K562 (cell line): Measurements from ENCODE around the gene TPX2. TPM values are rescaled to one million over a fixed set of nuclear protein-coding genes. Genes with fewer than 3 reads are reported as not detected.

Source experiments
- AFF4 ChIP-seq: sonication (generic); formaldehyde crosslinking; IDR thresholded peaks from 2 replicates; pipeline ENCODE4 v1.8.0; 2023; ENCODE audit warnings: mild to moderate bottlenecking, missing genetic modification reagents
- ARID3A ChIP-seq: IDR thresholded peaks from 2 replicates; pipeline ENCODE4 v1.6.1; 2012; ENCODE audit warnings: low read depth, low read length, improper control_type of control experiment, borderline replicate concordance
- CBFA2T3 ChIP-seq: fragments of 450-650 bp; IDR thresholded peaks from 2 replicates; pipeline ENCODE4 v1.6.1; 2017
- CSDE1 ChIP-seq, 2 experiments: fragments of 450-650 bp; IDR thresholded peaks; 2 replicates each; pipeline ENCODE4 v1.6.1; 2016; ENCODE audit warnings: mild to moderate bottlenecking in 1 of 2
- ESRRB ChIP-seq: fragments of 250-450 bp; sonication (Bioruptor Pico); IDR thresholded peaks from 2 replicates; pipeline ENCODE4 v1.5.0; 2020; ENCODE audit warnings: mild to moderate bottlenecking, moderate library complexity, borderline replicate concordance
- FOSL1 ChIP-seq: fragments of 200-800 bp; sonication (Bioruptor generic); conservative IDR thresholded peaks from 2 replicates; pipeline ENCODE4 v1.6.1; 2016; ENCODE audit warnings: missing genetic modification characterization, missing compliant biosample characterization
- FOXO4 ChIP-seq: fragments of 450-650 bp; formaldehyde crosslinking; IDR thresholded peaks from 2 replicates; pipeline ENCODE4 v1.4.0; 2020; ENCODE audit warnings: mild to moderate bottlenecking, moderate library complexity
- GABPA ChIP-seq: fragments of 200-800 bp; sonication (Bioruptor generic); conservative IDR thresholded peaks from 2 replicates; pipeline ENCODE4 v1.6.1; 2016; ENCODE audit warnings: low read depth, missing genetic modification characterization, missing compliant biosample characterization
- GABPB2 ChIP-seq: fragments of 250-450 bp; sonication (Bioruptor Pico); conservative IDR thresholded peaks from 2 replicates; pipeline ENCODE4 v1.5.1; 2021; ENCODE audit warnings: mild to moderate bottlenecking
- GTF2E2 ChIP-seq: fragments of 200-800 bp; sonication (Bioruptor generic); IDR thresholded peaks from 2 replicates; pipeline ENCODE4 v1.6.1; 2016; ENCODE audit warnings: missing genetic modification characterization, missing compliant biosample characterization
- NCOR1 ChIP-seq: fragments of 450-650 bp; IDR thresholded peaks from 2 replicates; pipeline ENCODE4 v1.6.1; 2016; ENCODE audit warnings: mild to moderate bottlenecking, moderate library complexity
- POLR2H ChIP-seq: IDR thresholded peaks from 2 replicates; pipeline ENCODE4 v1.6.1; 2016; ENCODE audit warnings: missing genetic modification characterization, low read depth, mild to moderate bottlenecking, control low read depth, missing compliant biosample characterization, moderate library complexity
- ZNF184 ChIP-seq: sonication (generic); formaldehyde crosslinking; IDR thresholded peaks from 2 replicates; pipeline ENCODE4 v1.5.0; 2020; ENCODE audit warnings: missing genetic modification reagents
- ZNF280B ChIP-seq: fragments of 250-450 bp; sonication (Bioruptor Pico); IDR thresholded peaks from 2 replicates; pipeline ENCODE4 v1.5.1; 2021; ENCODE audit warnings: mild to moderate bottlenecking
- ZNF717 ChIP-seq: fragments of 250-450 bp; sonication (Bioruptor Pico); IDR thresholded peaks from 2 replicates; pipeline ENCODE4 v1.5.0; 2021
- polyA plus RNA-seq, 8 experiments: library from polyadenylated mRNA; depleted of rRNA in 4 of 8; stranded (reverse) in 5 of 8; unstranded in 3 of 8; fragments of >200 nt; fragmentation: Nextera tagmentation in 2 of 8; fragmentation: Illumina TruSeq in 1 of 8; extraction: Ambion mirVana in 2 of 8; extraction: Trizol in 1 of 8; gene quantifications; 2 replicates each; pipeline versions ENCODE4 v1.2.1 to v1.2.3, GENCODE V29; 2011 to 2014; ENCODE audit warnings: inconsistent platforms in 1 of 8, missing spikeins in 1 of 8
- total RNA-seq, 7 experiments: library from RNA; depleted of rRNA in 6 of 7; stranded (reverse); fragments of >200 nt in 6 of 7; fragmentation: Illumina TruSeq in 2 of 7; extraction: Trizol in 2 of 7; gene quantifications; 2 replicates each; pipeline versions ENCODE4 v1.2.1 to v1.2.3, GENCODE V29; 2011 to 2021; ENCODE audit warnings: low replicate concordance in 1 of 7
- TF ChIP-seq, protein P1 (sequence below), 2 experiments: IDR thresholded peaks; 2 replicates each; pipeline ENCODE4 v1.6.1; 2012; ENCODE audit warnings: improper control_type of control experiment in 2 of 2, low read depth in 2 of 2, low read length in 2 of 2, borderline replicate concordance in 1 of 2

Gene TPX2
- total and polyA plus RNA-seq, 9 of the 15 experiments (the other 6 are each of a cell fraction or from before 2014, with no cell fraction given), result 48.0 to 241 (median 133) TPM

DNA sequence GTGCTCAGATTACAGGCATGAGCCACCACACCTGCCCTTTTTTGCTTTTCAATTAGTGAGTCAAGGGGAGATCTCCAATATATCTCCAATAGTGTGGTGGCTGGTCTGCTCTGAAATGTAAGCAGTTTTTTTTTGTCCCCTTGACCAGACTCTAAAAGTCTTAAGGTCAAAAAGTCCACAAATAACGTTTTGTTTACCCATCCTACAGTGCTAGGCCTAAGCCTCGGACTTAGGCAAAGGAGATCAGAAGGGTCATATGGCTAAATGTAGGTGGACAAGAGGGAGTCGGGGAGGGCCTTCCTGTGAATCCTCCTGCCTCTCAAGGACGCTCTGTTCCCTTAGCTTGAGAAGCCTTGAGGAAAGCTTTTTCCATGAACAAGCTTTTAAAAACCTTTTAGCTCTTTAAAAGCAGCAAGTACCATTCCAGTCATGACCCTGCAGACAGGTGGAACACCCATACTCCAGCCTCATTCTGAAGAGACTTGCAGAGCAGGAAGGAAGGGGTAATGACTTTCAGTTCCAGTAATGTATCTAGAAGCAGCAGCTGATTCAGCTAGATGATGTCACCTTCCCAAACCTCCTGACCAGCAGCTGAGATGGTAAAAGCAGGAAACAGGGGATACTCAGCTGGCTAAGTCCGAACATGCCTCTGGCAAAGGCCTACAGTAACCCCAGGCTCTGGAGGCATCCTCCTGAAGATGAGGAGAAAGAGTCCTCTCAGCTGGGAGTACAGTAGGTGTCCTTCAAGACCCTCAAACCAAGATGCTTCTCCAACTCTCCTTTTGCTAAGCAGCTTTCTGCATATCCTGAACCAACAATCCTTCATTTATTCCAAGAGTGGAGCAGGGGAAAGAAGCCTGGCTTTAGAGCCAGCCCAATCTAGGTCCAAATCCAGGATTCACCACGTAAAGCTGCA lies 40.0 kb upstream of the TPX2 start (continued):
- TF ChIP-seq ARID3A (no peak), CBFA2T3 (0 out of 2 replicates have a peak, but pooled peaks have one; percentile 15), GTF2E2 (tag) (no peak), NCOR1 (no peak), ESRRB (CRISPR knock-in tag) (no peak), ZNF717 (CRISPR knock-in tag) (no peak), CSDE1 (IDR thresholded peaks at IDR 0.05) (no peak), GABPA (tag) (no peak; the same call in 1 of the 2 replicates), FOXO4 (no peak), ZNF184 (CRISPR knock-in tag) (no peak), FOSL1 (tag) (peak; percentile 80), AFF4 (CRISPR knock-in tag) (no peak), GABPB2 (CRISPR knock-in tag) (no peak), POLR2H (tag) (no peak), ZNF280B (CRISPR knock-in tag) (no peak)
- TF ChIP-seq, protein P1, sequence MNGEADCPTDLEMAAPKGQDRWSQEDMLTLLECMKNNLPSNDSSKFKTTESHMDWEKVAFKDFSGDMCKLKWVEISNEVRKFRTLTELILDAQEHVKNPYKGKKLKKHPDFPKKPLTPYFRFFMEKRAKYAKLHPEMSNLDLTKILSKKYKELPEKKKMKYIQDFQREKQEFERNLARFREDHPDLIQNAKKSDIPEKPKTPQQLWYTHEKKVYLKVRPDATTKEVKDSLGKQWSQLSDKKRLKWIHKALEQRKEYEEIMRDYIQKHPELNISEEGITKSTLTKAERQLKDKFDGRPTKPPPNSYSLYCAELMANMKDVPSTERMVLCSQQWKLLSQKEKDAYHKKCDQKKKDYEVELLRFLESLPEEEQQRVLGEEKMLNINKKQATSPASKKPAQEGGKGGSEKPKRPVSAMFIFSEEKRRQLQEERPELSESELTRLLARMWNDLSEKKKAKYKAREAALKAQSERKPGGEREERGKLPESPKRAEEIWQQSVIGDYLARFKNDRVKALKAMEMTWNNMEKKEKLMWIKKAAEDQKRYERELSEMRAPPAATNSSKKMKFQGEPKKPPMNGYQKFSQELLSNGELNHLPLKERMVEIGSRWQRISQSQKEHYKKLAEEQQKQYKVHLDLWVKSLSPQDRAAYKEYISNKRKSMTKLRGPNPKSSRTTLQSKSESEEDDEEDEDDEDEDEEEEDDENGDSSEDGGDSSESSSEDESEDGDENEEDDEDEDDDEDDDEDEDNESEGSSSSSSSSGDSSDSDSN (IDR thresholded peaks at IDR 0.05; ENCODE audit: borderline replicate concordance in 1 of 2, low read depth in 2 of 2, low read length in 2 of 2), result no peak
